ENCODE measurements around the gene HADH. TPM values are rescaled to one million over a fixed set of nuclear protein-coding genes. Genes with fewer than 3 reads are reported as not detected.
"Not testable (repeated sequence)": the region's sequence is repeated elsewhere in the genome, so short reads cannot be mapped to it uniquely, and the experiment has no call there.

HADH gene
- total RNA-seq, 4 donors from 2014 or later, result 31.5 to 39.9 (median 35.3) TPM

- TF ChIP-seq POLR2A (IDR thresholded peaks at IDR 0.05) (no peak), CTCF (IDR thresholded peaks at IDR 0.05) (no peak)
- intact Hi-C loops (cut with DNase I; ENCODE audit: low total_unique reads), result no loop called here
- DNase-seq (ENCODE audit: low spot score in 2 of 2), result no peak
- H3K4me3 ChIP-seq (ENCODE audit: low read depth, poor library complexity, severe bottlenecking), result no peak overlapping the region
These were observed 16.7 kb downstream of the HADH start for GRCh38 chr4:108006361-108006760.

DNA sequence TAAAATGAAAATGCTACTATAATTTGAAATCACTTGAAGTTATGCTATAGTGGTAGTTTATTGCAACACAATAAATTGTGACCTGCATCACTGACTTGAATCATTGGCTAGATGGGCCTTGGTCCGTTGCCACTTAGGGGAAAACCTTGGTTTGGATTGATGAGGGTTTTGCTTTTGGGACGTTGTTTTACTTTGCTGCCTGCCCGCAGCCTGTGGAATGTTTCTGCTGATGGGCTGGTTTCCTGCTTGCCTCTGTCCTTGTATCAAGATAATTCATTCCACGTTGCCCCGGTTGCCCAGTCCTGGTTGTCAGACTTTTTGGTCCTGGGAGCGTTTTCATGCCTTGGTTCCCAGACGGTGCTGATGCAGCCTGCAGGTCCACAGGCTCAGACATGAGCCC, 18.3 kb downstream of the HADH start:
- TF ChIP-seq CTCF (IDR thresholded peaks at IDR 0.05) (no peak), POLR2A (IDR thresholded peaks at IDR 0.05) (no peak)
- DNase-seq (ENCODE audit: low spot score in 2 of 2), result no peak
- WGBS, 2 donors, result 90 to 92% methylated on average over 7 of the region's 7 CpGs
- intact Hi-C loops (cut with DNase I; ENCODE audit: low total_unique reads), result no loop called here
- no peak overlapping the region for H3K4me3 ChIP-seq (ENCODE audit: low read depth, poor library complexity, severe bottlenecking)

DNA sequence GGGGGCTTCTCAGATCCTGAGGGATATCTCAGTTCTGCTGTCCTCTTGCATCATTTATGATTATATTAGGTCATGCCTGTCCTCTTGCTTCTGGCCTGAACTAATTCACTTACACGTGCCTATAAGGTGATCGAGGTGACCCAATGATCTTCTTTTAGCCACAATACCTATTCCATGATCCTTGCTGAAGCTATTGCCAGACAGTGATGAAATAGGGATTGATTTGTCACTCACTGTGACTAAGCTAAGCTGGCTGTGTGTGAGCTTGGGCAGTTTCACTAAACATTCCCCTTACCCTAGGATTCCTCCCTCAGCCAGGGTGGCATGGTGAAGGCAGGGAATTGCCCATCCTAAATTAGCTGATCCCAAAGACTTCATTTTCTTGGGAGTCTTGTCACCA, 19.0 kb downstream of the HADH start:
- intact Hi-C loops (cut with DNase I; ENCODE audit: low total_unique reads), result no loop called here
- TF ChIP-seq CTCF (IDR thresholded peaks at IDR 0.05) (no peak), POLR2A (IDR thresholded peaks at IDR 0.05) (no peak)
- 92% methylated on average over 2 of the region's 2 CpGs for WGBS, 2 donors

DNA sequence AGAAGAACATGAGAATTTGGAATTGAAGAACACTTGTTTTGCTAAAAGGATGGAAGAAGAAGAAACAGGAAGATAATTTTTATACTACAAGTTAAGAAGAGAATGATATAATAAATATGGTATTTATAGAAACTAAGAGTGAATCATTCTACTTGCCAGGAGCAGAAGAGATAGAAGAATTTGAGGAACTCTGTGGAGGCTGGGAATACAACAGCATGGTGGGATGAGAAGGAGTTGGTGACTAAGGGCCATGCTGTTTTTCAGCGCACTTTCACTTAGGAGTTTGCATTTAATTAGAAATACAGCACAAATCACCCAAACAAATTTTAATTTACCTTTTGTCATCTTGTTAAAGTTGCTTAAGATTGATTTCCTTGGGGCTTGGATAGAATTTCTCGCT, 20.5 kb downstream of the HADH start:
- intact Hi-C loops (cut with DNase I; ENCODE audit: low total_unique reads), result no loop called here
- WGBS, 2 donors, result 96 to 97% methylated on average over 2 of the region's 2 CpGs
- no peak for TF ChIP-seq CTCF (IDR thresholded peaks at IDR 0.05)
- no peak for TF ChIP-seq POLR2A (IDR thresholded peaks at IDR 0.05)

More for the DNA sequence above, 19.0 kb downstream of the HADH start:
- no peak for DNase-seq (ENCODE audit: low spot score in 2 of 2)
- no peak overlapping the region for H3K4me3 ChIP-seq (ENCODE audit: low read depth, poor library complexity, severe bottlenecking)

GRCh38 chr4:108012382-108012781, 22.7 kb downstream of the HADH start:
- WGBS, 2 donors, result 96 to 97% methylated on average over 5 of the region's 5 CpGs
- intact Hi-C loops (cut with DNase I; ENCODE audit: low total_unique reads); DNase-seq (ENCODE audit: low spot score in 2 of 2): not testable (repeated sequence)

More for the DNA sequence above, 20.5 kb downstream of the HADH start:
- no peak for DNase-seq (ENCODE audit: low spot score in 2 of 2)
- no peak overlapping the region for H3K4me3 ChIP-seq (ENCODE audit: low read depth, poor library complexity, severe bottlenecking)

GRCh38 chr4:108013327-108013726, 23.6 kb downstream of the HADH start:
- TF ChIP-seq POLR2A (IDR thresholded peaks at IDR 0.05) (no peak), CTCF (IDR thresholded peaks at IDR 0.05) (no peak)
- intact Hi-C loops (cut with DNase I; ENCODE audit: low total_unique reads), result no loop called here
- DNase-seq (ENCODE audit: low spot score in 2 of 2), result no peak
- H3K4me3 ChIP-seq (ENCODE audit: low read depth, poor library complexity, severe bottlenecking), result no peak overlapping the region

More at GRCh38 chr4:108012382-108012781, 22.7 kb downstream of the HADH start:
- H3K4me3 ChIP-seq (ENCODE audit: low read depth, poor library complexity, severe bottlenecking), result not testable (repeated sequence)

Measured in lower leg skin (tissue), 4 donors.